Fibroblast of skin of abdomen (primary cell): Measurements from ENCODE around the gene CYBA.

ENCODE experiments used
- DNase-seq: peaks from one replicate; pipeline ENCODE4 v3.0.0-alpha.2; 2013

CYBA gene

DNA sequence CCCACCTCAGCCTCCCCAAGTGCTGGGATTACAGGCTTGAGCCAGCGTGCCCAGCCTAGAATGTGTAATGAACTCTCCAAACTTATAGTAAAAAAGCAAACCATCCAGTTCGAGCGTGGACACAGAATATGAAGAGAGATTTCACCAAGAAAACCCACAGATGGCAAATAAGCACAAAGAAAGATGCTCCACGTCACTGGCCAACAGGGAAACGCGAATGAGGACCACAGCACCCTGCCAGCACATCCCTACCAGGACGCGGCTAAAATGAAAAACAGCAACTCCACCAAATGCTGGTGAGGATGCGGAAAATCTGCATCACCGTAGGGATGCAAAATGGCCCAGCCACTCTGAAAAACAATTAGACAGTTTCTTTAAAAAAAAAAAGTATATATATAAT is 10.6 kb upstream of the CYBA start:
- DNase-seq, result no peak

DNA sequence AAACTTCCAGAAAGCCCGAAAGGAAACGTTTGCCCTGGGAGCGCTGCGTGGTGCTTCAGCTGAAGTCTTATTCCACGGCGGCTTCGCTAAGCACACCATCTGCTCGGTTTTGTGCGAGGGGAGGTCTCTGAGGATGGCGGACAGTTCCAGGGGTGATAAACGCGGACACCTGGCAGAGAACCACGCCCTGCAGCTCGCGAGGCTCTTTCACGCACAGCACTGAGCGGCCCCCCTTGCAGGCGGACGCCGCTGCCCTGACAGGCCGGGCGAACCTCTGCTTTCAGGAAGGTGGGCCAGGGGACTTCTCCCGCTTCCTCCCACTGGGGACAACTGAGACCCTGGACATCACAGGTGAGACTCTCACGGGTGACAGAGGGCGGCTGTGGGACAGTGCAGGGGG is 8.3 kb upstream of the CYBA start:
- DNase-seq, result no peak

DNA sequence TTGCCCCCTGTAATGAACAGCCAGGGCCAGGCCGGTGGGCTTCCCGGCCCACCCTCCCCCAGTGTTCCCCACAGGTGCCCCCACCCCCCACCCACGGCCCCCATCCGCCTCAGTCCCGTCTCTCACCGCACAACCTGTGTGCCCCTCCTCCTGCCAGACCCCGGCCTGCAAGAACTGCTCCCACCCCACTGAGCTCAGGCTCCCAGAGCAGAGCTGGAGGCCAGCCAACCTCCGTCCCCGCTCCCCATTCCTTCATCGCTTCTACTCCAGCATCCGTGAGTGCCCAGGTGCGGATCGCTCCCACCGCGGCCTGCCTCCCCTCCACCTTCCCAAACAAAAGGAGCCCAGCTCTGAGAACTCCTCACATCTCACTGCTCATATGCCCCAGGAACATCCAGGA is 7.9 kb upstream of the CYBA start:
- DNase-seq, result no peak

DNA sequence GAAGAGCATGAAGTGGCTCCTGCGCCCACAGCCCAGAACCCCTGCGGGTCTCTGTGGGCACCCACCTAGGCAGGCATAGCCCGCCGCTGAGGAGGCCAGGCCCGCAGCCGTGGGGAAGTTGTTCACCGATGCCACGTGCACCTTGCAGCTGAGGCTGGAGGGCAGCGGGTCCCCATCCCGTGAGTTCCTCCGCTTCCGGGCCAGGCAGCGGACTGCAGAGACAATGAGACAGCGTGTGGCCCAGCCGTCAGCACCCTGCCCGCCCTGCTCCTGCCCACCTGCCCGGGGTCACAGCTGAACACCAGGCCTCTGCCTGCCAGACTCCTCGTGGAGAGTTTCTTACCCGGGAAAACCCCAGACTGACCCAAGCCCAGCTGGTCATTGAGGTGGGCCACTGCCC is 6.5 kb upstream of the CYBA start:
- no peak for DNase-seq

DNA sequence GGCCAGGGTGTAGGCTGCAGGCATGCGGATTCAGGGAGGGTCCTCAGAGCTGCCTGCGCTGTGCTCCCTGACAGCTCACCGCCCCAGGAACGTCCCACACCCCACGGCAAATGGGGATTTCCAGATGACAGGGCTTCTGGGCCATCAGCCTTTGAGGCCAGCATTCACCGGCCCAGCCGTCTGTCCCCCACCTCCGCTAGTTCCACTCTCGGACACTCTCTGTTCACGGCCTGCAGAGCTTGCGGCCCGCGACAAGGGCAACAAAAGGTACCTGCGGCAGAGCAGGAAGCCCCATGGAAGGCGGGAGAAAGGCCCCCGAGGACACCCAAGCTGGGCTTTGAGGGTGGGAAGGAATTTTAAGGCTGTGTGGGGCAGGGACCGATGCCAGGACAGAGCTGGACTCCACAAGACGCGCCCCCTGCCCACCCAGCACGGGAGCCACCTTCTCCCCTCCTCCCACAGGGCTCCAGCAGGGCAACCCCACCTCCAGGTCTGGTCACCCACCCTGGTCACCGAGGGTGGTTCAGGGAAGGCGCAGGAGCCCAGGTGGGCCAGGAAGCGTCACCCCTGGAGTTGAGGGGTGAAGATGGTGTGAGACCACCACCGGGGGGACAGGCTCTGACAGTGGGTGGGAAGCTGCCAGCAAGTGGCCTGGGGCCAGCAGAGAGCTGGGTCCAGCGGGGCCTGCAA is 5.6 kb upstream of the CYBA start:
- no peak for DNase-seq

DNA sequence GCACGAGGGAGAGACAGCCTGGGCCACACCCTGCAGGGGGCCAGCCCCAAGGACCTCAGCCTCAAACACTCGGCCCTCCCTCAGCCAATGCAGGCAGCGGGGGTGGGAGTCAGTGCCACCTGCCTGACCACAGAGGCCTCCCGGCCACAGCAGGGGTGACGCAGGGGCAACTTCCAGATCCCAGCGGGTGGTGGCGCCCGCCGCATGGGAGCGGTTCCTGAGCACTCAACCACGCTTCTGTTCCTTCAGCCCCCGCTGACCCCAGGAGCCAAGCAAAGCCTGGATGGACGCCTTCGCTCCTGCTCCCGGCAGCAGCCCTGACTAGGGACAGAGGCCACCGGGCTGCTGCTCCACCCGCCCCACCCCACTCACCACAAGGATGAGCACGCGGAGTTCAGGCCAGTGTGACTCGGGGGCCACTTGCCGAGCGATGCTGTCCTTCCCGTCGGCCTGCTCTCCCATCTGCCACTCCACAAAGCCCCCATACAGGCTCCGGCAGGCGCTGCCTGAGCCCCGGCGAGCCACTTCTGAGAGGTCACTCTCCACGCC is 5.0 kb upstream of the CYBA start:
- DNase-seq, result no peak

DNA sequence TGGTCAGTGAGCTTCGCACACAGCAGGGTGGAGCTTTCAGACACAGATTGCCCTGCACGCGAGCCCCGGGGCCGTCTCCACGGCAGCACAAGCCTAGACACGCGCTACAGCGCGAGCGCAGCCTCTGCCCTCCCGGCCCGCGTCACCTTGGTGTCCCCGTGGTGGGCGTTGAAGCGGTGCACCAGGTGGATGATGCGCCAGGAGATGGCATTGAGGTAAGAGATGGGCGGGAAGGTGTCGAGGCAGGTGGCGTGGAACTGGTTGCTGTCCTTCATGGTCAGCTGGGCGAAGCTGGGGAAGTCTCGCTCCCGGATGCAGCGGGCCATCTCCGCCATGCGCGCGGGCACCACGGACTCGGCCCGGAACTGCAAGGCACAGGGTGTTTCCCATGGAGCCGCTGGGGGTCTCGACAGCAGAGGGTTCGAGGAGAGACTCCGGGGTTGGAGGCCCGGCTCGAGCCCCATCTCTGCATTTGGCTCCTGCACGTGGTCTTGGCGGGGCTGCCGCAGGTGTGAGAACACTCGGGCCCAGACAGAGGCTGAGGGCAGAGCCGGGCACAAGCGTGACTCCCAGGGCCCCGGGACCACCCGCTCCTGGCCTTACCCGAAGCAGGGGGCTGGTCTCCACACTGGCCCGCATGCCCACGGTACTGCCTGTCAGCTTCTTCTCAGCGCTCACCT is 4.3 kb upstream of the CYBA start:
- DNase-seq, result no peak

DNA sequence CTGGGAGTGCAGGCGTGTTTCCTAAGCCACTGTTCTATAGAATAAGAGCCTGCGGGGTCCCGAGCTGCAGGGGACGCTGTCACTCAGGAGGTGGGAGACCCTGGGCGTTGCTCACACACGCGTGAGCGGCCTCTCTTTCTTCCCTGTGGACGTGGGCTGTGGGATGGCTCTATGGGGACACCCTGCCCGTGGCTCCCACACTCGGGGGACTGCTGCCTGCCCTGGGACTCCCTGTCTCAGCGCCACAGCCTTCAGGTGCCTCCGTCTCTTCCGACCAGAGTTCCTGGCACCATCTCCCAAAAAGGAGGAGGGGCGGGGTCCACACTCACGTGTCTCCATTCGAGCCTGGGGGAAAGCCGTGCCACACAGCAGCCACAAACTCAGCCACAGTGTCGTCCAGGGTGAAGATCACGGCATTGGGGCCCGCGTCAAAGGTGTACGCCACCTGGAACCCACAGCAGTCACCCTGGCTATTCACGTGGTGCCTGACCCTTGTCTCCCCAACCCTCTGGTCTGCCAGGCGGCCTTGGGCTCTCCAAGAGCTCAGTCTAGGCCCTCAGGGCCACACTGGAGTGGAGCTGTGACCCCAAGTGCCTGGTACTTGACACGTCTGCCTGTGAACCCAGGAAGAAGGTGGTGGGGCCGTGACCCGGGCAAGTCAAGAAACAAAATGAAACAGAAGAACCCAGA is 3.7 kb upstream of the CYBA start:
- DNase-seq, result no peak

DNA sequence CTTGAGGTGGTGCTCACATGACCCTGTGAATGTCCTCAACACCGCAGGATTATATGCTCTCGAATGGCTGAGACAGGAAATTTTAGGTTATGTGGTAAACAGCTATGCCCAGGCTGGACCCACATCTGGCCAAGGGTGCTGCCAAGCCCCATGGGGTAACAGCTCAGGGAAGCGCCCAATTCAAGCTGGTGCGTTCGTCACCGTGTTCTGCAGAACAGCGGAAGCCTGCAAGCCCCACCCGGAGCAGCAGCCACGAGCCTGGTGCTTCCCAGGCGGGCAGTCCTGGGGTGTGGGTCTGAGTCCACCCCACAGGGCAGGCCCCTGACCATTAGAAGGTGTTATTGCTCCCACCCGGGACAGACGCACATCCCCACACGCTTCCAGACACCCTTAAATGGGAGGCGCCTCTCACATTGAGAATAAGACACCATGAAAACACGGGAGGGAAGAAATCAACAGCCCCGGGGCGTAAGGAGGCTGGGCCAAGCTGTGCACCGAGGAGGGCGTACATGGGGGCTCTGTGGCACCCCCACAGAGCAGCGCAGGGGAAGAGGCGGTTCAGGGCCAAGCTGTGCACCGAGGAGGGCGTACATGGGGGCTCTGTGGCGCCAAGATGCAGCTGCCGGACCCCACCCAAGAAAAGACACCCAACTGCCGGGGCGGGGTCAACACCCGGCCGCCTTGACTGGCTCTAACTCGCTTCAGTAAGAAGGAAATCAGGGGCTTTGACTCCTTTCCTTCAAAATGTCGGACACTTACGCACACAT is 2.9 kb upstream of the CYBA start:
- no peak for DNase-seq

DNA sequence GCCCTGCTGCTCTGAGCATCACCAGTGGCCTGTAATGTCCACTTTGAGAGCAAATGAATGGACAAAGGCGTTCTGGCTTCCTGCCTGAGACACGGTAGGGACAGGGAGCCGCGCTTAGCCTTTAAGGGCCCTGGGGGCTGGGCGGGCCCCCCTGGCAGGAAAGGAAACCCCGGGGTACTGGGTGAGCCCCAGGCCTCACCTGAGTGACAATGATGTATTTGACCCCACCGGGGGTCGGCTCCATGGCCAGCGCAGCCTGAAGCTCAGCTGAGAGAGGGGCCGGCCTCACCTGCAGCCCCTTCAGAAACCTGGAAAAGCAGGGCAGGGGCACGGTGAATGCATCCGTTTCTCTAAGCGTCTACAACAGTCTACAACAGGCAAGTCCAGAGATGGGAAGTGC is 2.2 kb upstream of the CYBA start:
- no peak for DNase-seq

DNA sequence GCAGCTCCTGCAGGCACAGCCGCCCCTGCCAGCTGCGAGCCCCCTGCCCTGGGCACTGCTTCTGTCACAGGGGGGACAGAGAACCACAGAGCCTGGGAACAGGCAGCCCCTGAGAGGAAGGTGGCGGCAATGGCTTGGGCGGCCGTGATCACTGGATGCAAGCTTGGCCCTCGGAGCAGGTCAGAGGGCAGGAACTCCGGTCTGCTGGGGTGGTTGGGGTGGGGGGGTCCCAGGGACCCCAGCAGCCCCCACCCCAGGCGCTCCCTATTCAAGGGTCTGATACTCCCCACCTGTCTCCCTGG is 1.9 kb upstream of the CYBA start:
- no peak for DNase-seq

DNA sequence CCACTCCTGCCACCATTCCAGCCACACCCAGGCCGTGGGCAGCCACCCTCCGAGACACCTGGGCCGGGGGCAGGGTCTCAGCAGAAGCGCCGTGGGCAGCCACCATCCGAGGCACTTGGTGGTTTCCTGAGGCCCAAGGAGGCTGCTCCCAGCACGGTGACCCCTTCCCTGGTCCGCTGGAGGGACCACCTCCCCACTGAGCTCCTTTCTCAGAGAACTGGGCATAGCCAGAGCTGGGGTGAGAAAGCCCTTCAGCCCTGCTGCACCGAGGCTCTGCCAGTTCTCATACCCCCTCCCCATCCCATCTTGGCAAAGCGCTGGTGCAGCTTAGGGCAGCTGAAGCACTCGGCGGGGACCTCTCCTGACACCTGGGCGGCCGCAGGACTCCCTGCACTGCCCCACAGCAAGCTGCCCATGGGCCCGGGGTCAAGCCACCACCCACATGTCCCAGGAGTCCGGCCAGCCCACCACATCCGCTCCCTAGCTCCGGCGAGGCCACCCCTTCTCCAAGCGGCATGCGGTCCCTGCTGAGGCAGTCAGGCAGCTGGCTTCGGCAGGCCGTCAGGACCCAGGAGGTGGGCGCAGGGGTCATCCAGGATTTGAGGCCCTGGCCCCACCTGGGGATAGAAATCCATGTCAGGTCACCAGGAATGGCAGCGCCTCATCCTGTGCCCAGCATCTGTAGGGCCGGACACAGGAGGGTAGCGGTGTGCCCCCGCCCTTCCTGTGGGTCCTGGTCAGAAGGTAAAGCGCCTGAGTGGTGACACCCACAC is 1.3 kb upstream of the CYBA start:
- no peak for DNase-seq

DNA sequence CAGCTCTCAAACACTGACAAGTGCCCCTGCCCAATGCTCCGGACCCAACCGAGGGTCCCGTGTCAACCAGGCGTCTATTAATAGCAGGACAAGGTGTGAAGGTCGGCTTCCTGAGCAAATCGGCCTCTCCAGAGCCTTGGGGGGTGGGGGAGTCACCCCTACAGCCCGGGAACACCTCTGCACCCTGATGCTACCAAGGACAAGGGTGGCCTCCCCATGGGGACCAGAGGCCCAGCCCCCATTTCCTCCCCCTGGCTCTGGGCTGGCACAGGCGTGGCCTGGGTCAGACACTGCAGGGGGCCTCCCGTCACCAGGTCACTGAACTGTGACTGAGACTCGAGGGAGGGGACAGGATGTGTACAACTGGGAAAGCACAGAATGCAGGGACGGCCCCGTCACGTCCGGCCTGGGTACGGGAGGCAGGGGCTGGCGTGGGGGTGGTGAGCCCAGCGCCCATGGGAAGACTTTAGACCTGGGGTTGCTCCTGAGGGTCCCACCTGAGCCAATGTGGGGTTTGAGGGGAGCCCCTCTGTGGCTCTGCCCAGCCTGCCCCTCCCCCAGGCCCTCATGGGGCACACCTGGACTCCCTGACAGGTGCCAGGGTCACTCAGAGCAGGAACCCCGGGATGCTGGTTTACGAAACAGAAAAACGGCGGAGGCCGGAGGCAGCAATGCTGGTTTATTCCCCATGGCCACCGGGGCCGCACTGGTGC is 579 bp upstream of the CYBA start:
- no peak for DNase-seq

DNA sequence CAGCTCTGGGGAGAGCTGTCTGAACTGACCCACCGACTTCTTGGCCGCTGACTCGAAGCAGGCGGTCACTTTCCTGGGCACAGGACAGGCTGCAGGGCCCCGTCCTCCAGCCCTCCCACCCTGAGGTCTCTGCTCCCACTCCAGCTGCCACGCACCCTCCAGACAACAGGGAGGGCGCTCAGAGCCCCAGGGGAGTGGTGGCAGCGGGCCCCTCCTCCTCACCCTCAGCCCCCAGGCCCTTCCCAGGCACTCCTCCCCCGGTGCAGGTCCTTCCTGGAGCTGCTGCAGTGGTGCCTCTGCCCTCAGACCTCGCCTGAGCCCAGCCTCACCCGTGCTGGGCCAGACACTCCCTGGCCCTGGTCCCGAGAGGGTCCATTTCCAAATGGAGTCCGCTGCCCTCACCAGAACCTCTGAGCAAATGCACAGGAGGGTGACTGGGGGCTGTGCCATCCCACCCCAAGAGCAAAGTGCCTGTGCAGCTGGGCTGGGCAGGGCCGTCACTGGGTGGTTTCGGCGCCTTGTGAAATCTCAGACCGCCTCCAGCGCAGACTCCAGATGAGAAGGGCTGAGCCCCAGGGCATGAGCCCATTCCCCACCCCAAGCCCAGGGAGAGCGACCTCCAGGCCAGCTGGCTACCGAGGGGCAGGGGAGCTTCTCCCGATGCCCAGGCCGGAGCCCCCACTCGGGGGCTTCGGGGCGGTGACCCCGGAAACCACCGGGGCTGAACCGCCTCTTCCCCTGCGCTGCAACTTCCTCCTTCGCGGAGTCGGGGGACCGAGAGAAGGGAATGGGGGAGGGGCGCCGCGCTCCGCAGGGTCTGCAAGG is 717 bp downstream of the CYBA start:
- DNase-seq, result no peak

DNA sequence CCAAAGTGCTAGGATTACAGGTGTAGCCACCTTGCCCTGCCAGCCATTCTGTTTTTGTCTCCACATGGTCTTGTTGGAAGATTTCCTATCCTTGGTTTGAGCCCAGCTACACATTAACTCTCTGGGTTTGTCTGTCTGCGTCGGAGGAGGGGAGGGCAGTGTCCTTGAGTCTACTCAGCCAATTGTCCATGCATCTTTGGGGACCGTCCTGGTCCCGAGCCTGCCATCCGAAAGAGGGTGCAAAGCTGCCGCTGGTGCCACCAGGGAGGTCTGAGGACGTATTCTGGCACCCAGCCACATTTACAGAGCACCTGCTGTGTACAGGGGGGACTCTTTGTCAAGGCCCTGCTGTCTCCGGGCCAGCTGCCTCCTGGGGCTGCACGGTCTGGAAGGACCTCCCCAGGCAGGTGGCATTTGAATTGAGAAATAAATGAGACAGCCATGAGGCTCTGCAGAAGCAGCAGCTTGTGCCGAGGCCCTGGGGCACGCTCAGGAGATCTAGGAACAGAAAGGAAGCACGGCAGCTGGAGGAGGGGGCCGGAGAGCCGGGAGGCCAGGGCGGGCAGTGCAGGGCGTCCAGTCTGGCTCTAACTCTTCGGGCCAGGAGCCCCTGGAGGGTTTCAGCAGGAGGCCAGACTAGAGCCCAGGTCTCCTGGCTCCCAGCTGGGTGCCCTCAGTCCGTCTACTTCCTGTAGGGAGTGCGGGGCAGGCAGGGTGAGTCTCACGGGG is 1.5 kb downstream of the CYBA start:
- DNase-seq, result no peak

DNA sequence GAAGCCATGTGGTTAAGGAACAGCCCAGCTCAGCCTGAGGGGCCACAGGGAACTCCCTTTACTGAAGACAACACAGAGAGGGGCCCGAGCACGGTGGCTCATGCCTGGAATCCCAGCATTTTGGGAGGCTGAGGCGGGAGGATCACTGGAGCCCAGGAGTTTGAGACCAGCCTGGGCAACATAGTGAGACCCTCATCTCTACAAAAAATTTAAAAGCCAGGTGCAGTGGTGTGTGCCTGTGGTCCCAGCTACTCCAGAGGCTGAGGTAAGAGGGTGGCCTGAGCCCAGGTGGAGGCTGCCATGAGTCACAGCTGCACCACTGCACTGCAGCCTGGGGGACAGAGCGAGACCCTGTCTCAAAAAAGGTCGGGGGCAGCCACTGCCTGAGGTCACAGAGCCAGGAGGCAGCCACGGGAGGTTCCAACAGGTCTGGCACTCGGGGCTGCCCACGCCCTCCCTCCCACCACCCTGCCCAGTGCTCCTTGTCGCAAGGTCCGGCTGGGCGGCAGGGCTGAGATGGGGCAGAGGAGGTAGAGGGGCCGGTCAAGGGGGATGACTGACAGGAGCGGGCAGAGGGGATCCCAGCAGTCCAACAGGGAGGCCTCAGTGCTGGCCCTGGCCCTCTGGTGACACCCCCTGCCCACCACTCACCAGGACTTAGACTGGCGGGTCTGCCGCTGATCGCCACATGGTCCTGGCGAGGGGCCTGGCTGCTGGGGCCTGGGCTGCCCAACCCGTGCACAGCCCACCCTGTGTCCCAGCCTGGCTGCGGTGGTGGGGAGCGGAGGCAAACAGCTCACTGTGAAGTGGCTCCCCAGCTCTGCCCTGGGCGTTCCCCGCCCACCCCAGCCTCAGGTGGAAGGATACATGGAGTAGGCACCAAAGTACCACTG is 3.4 kb downstream of the CYBA start:
- DNase-seq, result no peak

DNA sequence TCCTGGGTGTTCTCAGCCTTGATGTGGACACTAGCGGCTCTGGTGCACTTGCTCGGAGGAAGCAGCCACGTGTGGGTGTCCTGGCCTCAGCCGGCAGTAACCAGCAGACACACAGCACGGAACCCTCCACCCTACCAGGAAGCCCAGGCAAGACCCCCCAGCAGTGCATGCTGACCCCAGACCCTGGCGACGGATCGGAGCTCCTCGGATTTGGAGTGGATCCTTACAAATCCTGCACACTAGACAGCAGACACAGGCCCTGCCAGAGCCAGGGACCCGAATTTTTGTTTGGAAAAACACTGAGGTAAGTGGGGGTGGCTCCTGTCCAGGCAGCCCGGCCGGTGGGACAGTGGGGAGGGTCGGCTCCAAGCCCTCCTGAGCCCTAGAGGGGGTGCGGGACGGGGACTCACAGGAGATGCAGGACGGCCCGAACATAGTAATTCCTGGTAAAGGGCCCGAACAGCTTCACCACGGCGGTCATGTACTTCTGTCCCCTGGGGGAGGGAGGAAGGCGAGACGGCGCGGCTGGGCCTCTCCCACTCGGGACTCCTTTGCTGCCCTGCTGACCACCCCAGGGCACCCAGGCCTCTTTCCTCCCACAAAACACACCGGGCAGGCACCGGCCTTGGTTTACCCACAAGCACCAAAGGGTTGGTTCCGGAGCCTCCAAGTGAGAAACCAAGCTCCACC is 4.4 kb downstream of the CYBA start:
- no peak for DNase-seq

DNA sequence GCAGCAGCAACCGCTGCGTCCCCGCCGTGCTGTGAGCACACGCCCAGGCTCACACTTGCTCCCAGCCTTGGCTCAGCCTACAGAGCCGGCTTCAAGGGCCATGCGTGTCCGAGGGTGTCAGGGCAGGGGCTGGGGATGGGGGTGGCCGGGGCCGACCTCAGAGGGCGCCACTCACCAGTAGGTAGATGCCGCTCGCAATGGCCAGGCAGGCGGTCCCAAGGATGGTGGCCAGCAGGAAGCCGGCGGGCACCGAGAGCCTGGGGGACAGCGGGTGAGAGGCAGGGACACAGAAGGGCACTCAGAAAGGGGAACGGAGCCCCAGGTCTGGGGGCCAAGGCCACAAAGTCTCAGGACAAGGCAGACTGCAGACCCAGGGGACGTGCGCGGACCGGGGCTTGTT is 4.9 kb downstream of the CYBA start:
- DNase-seq, result no peak
